CD8-positive, alpha-beta memory T cell (primary cell): ENCODE measurements around the gene ZNF865. TPM values are rescaled to one million over a fixed set of nuclear protein-coding genes. Genes with fewer than 3 reads are reported as not detected.
A peak's percentile ranks its signal among the peaks of the same experiment; 100 is the strongest.

Source experiments
- CTCF ChIA-PET: fragments of 350-600 bp; sonication (Branson Sonifier 250); formaldehyde crosslinking; loops from one replicate; lab custom pipeline; 2021; ENCODE audit warnings: antibody characterized with exemption; lab: Charles Lee
- POLR2A ChIA-PET: fragments of 350-600 bp; sonication (Branson Sonifier 250); formaldehyde crosslinking; loops from one replicate; lab custom pipeline; 2021; ENCODE audit warnings: antibody characterized with exemption; lab: Charles Lee
- DNase-seq, 5 donors: peaks; one replicate each; pipeline versions ENCODE4 v3.0.0 to v3.0.0-alpha.2; 2020 to 2022; ENCODE audit warnings: mixed read lengths in 1 of 5
- H3K27ac ChIP-seq: one replicate; pipeline ENCODE4 v1.7.0; 2013; ENCODE audit warnings: low read depth, mild to moderate bottlenecking, low read length, moderate library complexity
- H3K27me3 ChIP-seq: 2 replicates; pipeline ENCODE4 v1.7.0; 2013; ENCODE audit warnings: low read length, mild to moderate bottlenecking; ENCODE audit not compliant: insufficient read depth, poor library complexity, severe bottlenecking
- H3K36me3 ChIP-seq: 2 replicates; pipeline ENCODE4 v1.7.0; 2013; ENCODE audit warnings: mild to moderate bottlenecking, low read length, moderate library complexity; ENCODE audit not compliant: insufficient read depth
- H3K4me1 ChIP-seq: 2 replicates; pipeline ENCODE4 v1.7.0; 2013; ENCODE audit warnings: mild to moderate bottlenecking, low read length, moderate library complexity; ENCODE audit not compliant: insufficient read depth
- H3K4me3 ChIP-seq: 2 replicates; pipeline ENCODE4 v1.7.0; 2013; ENCODE audit warnings: mild to moderate bottlenecking, low read length
- H3K9me3 ChIP-seq: 2 replicates; pipeline ENCODE4 v1.7.0; 2013; ENCODE audit warnings: mild to moderate bottlenecking, low read length
- H3K27ac Mint-ChIP-seq, 8 donors: one replicate each; pipeline ENCODE4 v1.8.0; 2020 to 2021; ENCODE audit warnings: mixed read lengths in 8 of 8, mild to moderate bottlenecking in 6 of 8, inconsistent platforms in 3 of 8, moderate library complexity in 3 of 8
- H3K27me3 Mint-ChIP-seq, 2 donors: one replicate each; pipeline ENCODE4 v1.8.0; 2020 to 2021; ENCODE audit warnings: mixed read lengths in 2 of 2, mild to moderate bottlenecking in 1 of 2, moderate library complexity in 1 of 2
- H3K36me3 Mint-ChIP-seq, 3 donors: one replicate each; pipeline ENCODE4 v1.8.0; 2020 to 2021; ENCODE audit warnings: mixed read lengths in 3 of 3, inconsistent platforms in 1 of 3, mild to moderate bottlenecking in 1 of 3
- H3K4me1 Mint-ChIP-seq, 3 donors: one replicate each; pipeline ENCODE4 v1.8.0; 2020 to 2021; ENCODE audit warnings: mixed read lengths in 3 of 3, inconsistent platforms in 1 of 3, mild to moderate bottlenecking in 1 of 3
- H3K4me3 Mint-ChIP-seq, 7 donors: one replicate each; pipeline ENCODE4 v1.8.0; 2020 to 2021; ENCODE audit warnings: mixed read lengths in 7 of 7, mild to moderate bottlenecking in 6 of 7, moderate library complexity in 4 of 7, inconsistent platforms in 2 of 7
- H3K9me3 Mint-ChIP-seq, 5 donors: one replicate each; pipeline ENCODE4 v1.8.0; 2020 to 2022; ENCODE audit warnings: mixed read lengths in 5 of 5, mild to moderate bottlenecking in 3 of 5, moderate library complexity in 2 of 5, inconsistent platforms in 1 of 5
- polyA plus RNA-seq: library from polyadenylated mRNA; unstranded; fragments of 300-500 nt; fragmentation: Illumina TruSeq; gene quantifications from one replicate; pipeline ENCODE4 v1.2.3, GENCODE V29; 2021
- total RNA-seq, 2 experiments: library from RNA; stranded (reverse); gene quantifications; one replicate each; pipeline ENCODE4 v1.2.3, GENCODE V29; 2021

Gene ZNF865
- total and polyA plus RNA-seq, 3 experiments from 2014 or later = 0.21 to 15.3 (median 12.7) TPM

- H3K27me3 ChIP-seq = no peaks in the 10 kb centered on the region
- H3K4me1 Mint-ChIP-seq = peaks cover 22 to 38% (median 31%) of the 10 kb centered on the region in 3 donors
- no peaks in the 10 kb centered on the region for H3K9me3 ChIP-seq
- no peak for DNase-seq
- H3K36me3 ChIP-seq = no peaks in the 10 kb centered on the region
- H3K27me3 Mint-ChIP-seq = no peaks in the 10 kb centered on the region
- H3K4me1 ChIP-seq = peaks cover 11% of the 10 kb centered on the region
- H3K36me3 Mint-ChIP-seq = peaks cover 0 to 36% (median 7%) of the 10 kb centered on the region in 3 donors
- H3K9me3 Mint-ChIP-seq = no peaks in the 10 kb centered on the region
- no peak overlapping the region for H3K27ac ChIP-seq
- no peak overlapping the region for H3K27ac Mint-ChIP-seq
- CTCF ChIA-PET = interaction anchor here (2.7 kb wide), 1 partner anchor 10 kb away, joined by 10 read pairs; the partner anchor contains the start of gene ZNF865
- no peak overlapping the region for H3K4me3 Mint-ChIP-seq
- H3K4me3 ChIP-seq = no peak overlapping the region
- POLR2A ChIA-PET = no interaction called here
These were observed 11.0 kb downstream of the ZNF865 start for GRCh38 chr19:55616395-55616875.

- Mint-ChIP-seq H3K36me3 (peaks cover 0 to 31% (median 7%) of the 10 kb centered on the region in 3 donors), H3K4me3 (no peak overlapping the region), H3K27ac (peak overlapping the region in 2 of 8 donors; percentile 26 to 80), H3K27me3 (no peaks in the 10 kb centered on the region), H3K9me3 (no peaks in the 10 kb centered on the region), H3K4me1 (peaks cover 18 to 30% (median 23%) of the 10 kb centered on the region in 3 donors)
- Histone ChIP-seq H3K4me3 (no peak overlapping the region), H3K27ac (no peak overlapping the region), H3K27me3 (no peaks in the 10 kb centered on the region), H3K4me1 (peaks cover 11% of the 10 kb centered on the region), H3K36me3 (no peaks in the 10 kb centered on the region), H3K9me3 (no peaks in the 10 kb centered on the region)
- POLR2A ChIA-PET = no interaction called here
- DNase-seq = no peak
- CTCF ChIA-PET = interaction anchor here (0.7 to 2.7 kb wide), 2 partner anchors 11 to 15 kb away, joined by 3 to 10 read pairs; partner anchors contain the start of gene ZNF865
These were observed 12.0 kb downstream of the ZNF865 start for GRCh38 chr19:55617426-55617825.

- H3K4me3 Mint-ChIP-seq = no peak overlapping the region
- Histone ChIP-seq H3K27me3 (no peaks in the 10 kb centered on the region), H3K27ac (no peak overlapping the region), H3K4me3 (no peak overlapping the region), H3K36me3 (no peaks in the 10 kb centered on the region), H3K4me1 (peaks cover 12% of the 10 kb centered on the region), H3K9me3 (no peaks in the 10 kb centered on the region)
- H3K9me3 Mint-ChIP-seq = no peaks in the 10 kb centered on the region
- H3K27ac Mint-ChIP-seq = peak overlapping the region in 2 of 8 donors; percentile 74 to 75
- no peak for DNase-seq
- ChIA-PET POLR2A (interaction anchor here (0.6 to 0.7 kb wide), 2 partner anchors 34 to 46 kb away, joined by 4 to 10 read pairs; no protein-coding TSS in a partner anchor), CTCF (interaction anchor here (0.6 to 3.5 kb wide), 4 partner anchors 12 to 151 kb away, joined by 3 to 22 read pairs (median 6); partner anchors contain the start of gene ZNF865)
- no peaks in the 10 kb centered on the region for H3K27me3 Mint-ChIP-seq
- H3K4me1 Mint-ChIP-seq = peaks cover 20 to 28% (median 21%) of the 10 kb centered on the region in 3 donors
- peaks cover 0 to 22% (median 7%) of the 10 kb centered on the region in 3 donors for H3K36me3 Mint-ChIP-seq
These were observed 13.0 kb downstream of the ZNF865 start for GRCh38 chr19:55618426-55618825.

GRCh38 chr19:55619286-55619685 lies 13.8 kb downstream of the ZNF865 start:
- no peak overlapping the region for H3K27ac ChIP-seq
- no peak for DNase-seq
- Mint-ChIP-seq H3K4me1 (peaks cover 26 to 37% (median 29%) of the 10 kb centered on the region in 3 donors), H3K27ac (no peak overlapping the region), H3K9me3 (no peaks in the 10 kb centered on the region), H3K4me3 (no peak overlapping the region), H3K27me3 (no peaks in the 10 kb centered on the region), H3K36me3 (peaks cover 0 to 21% (median 9%) of the 10 kb centered on the region in 3 donors)
- H3K4me3 ChIP-seq = no peak overlapping the region
- H3K4me1 ChIP-seq = peaks cover 18% of the 10 kb centered on the region
- no peaks in the 10 kb centered on the region for H3K36me3 ChIP-seq
- CTCF ChIA-PET = interaction anchor here (1.1 to 3.5 kb wide), 2 partner anchors 13 to 152 kb away, joined by 3 to 22 read pairs; no protein-coding TSS in a partner anchor
- no peaks in the 10 kb centered on the region for H3K27me3 ChIP-seq
- no peaks in the 10 kb centered on the region for H3K9me3 ChIP-seq
- POLR2A ChIA-PET = no interaction called here

GRCh38 chr19:55620410-55621204 lies 15.2 kb downstream of the ZNF865 start:
- peaks cover 0 to 20% (median 9%) of the 10 kb centered on the region in 3 donors for H3K36me3 Mint-ChIP-seq
- H3K4me1 Mint-ChIP-seq = peaks cover 33 to 48% (median 40%) of the 10 kb centered on the region in 3 donors
- Histone ChIP-seq H3K27ac (no peak overlapping the region), H3K4me1 (peaks cover 29% of the 10 kb centered on the region), H3K36me3 (no peaks in the 10 kb centered on the region), H3K4me3 (no peak overlapping the region), H3K27me3 (no peaks in the 10 kb centered on the region), H3K9me3 (no peaks in the 10 kb centered on the region)
- ChIA-PET POLR2A (no interaction called here), CTCF (interaction anchor here (1.1 to 3.5 kb wide), 4 partner anchors 12 to 116 kb away, joined by 3 to 22 read pairs (median 8); partner anchors contain the start of genes ZNF581 and ZNF865)
- H3K9me3 Mint-ChIP-seq = no peaks in the 10 kb centered on the region
- DNase-seq = peak in 1 of 5 donors; percentile 66
- no peaks in the 10 kb centered on the region for H3K27me3 Mint-ChIP-seq
- H3K4me3 Mint-ChIP-seq = peak overlapping the region in 2 of 7 donors; percentile 39 to 40
- H3K27ac Mint-ChIP-seq = peak overlapping the region in 7 of 8 donors; percentile 59 to 84 (median 75)

- Histone ChIP-seq H3K4me3 (no peak overlapping the region), H3K36me3 (no peaks in the 10 kb centered on the region), H3K4me1 (peaks cover 35% of the 10 kb centered on the region), H3K27me3 (no peaks in the 10 kb centered on the region), H3K27ac (no peak overlapping the region), H3K9me3 (no peaks in the 10 kb centered on the region)
- Mint-ChIP-seq H3K4me3 (peak overlapping the region in 1 of 7 donors; percentile 40), H3K27me3 (no peaks in the 10 kb centered on the region), H3K4me1 (peaks cover 37 to 53% (median 46%) of the 10 kb centered on the region in 3 donors), H3K36me3 (peaks cover 0 to 18% (median 9%) of the 10 kb centered on the region in 3 donors), H3K27ac (no peak overlapping the region), H3K9me3 (no peaks in the 10 kb centered on the region)
- no peak for DNase-seq
- CTCF ChIA-PET = interaction anchor here (1.1 to 6.5 kb wide), 5 partner anchors 11 to 117 kb away, joined by 3 to 67 read pairs (median 10); partner anchors contain the start of genes ZNF581 and ZNF865
- POLR2A ChIA-PET = interaction anchor here (0.5 kb wide), 1 partner anchor 556 kb away, joined by 3 read pairs; no protein-coding TSS in a partner anchor
These were observed 15.8 kb downstream of the ZNF865 start for GRCh38 chr19:55621205-55621672.

- Histone ChIP-seq H3K4me1 (peaks cover 40% of the 10 kb centered on the region), H3K36me3 (no peaks in the 10 kb centered on the region), H3K27me3 (no peaks in the 10 kb centered on the region), H3K4me3 (no peak overlapping the region), H3K27ac (no peak overlapping the region), H3K9me3 (no peaks in the 10 kb centered on the region)
- no peak overlapping the region for H3K4me3 Mint-ChIP-seq
- peak in 1 of 5 donors; percentile 48 for DNase-seq
- no peaks in the 10 kb centered on the region for H3K9me3 Mint-ChIP-seq
- no peak overlapping the region for H3K27ac Mint-ChIP-seq
- CTCF ChIA-PET = interaction anchor here (6.5 kb wide), 1 partner anchor 15 kb away, joined by 67 read pairs; the partner anchor contains the start of gene ZNF865
- peaks cover 0 to 14% (median 9%) of the 10 kb centered on the region in 3 donors for H3K36me3 Mint-ChIP-seq
- H3K27me3 Mint-ChIP-seq = no peaks in the 10 kb centered on the region
- H3K4me1 Mint-ChIP-seq = peaks cover 42 to 58% (median 51%) of the 10 kb centered on the region in 3 donors
- POLR2A ChIA-PET = interaction anchor here (0.5 kb wide), 1 partner anchor 556 kb away, joined by 3 read pairs; no protein-coding TSS in a partner anchor
These were observed 16.3 kb downstream of the ZNF865 start for GRCh38 chr19:55621673-55622231.
